ENCODE measurements around the gene NRBF2.
"Not testable (repeated sequence)": the region's sequence is repeated elsewhere in the genome, so short reads cannot be mapped to it uniquely, and the experiment has no call there.

GRCh38 chr10:63102279-63102883, 30.7 kb upstream of the NRBF2 start:
- not testable (repeated sequence) for TF ChIP-seq EZH2 (optimal IDR thresholded peaks at IDR 0.05; ENCODE audit: low read depth, low read length); CTCF (IDR thresholded peaks at IDR 0.05; ENCODE audit: low read length); EZH2phosphoT487 (IDR thresholded peaks at IDR 0.05; ENCODE audit: low read length)

All from MM.1S (cell line).